ENCODE data around the gene RPL27A. TPM values are rescaled to one million over a fixed set of nuclear protein-coding genes. Genes with fewer than 3 reads are reported as not detected.

RPL27A gene
- total RNA-seq, 2 donors from 2014 or later: 1,114 to 1,791 TPM

- Mint-ChIP-seq H3K36me3 (ENCODE audit: low read depth) (peaks cover 78% of the 10 kb centered on the region), H3K4me1 (peaks cover 26% of the 10 kb centered on the region), H3K4me3 (no peak overlapping the region), H3K9me3 (no peaks in the 10 kb centered on the region), H3K27me3 (ENCODE audit: insufficient read depth) (no peaks in the 10 kb centered on the region), H3K27ac (peak overlapping the region; percentile 16)
- no peak for TF ChIP-seq CTCF (conservative IDR thresholded peaks at IDR 0.05)
- Histone ChIP-seq H3K27ac (ENCODE audit: low read depth, low read length) (no peak overlapping the region), H3K36me3 (ENCODE audit: control insufficient read depth, insufficient read depth, low read length) (peaks cover 92% of the 10 kb centered on the region), H3K4me3 (ENCODE audit: low read length) (no peak overlapping the region), H3K27me3 (ENCODE audit: control insufficient read depth, insufficient read depth, low read length, poor library complexity, severe bottlenecking) (no peaks in the 10 kb centered on the region), H3K9me3 (ENCODE audit: control insufficient read depth, low read length) (no peaks in the 10 kb centered on the region), H3K4me1 (ENCODE audit: control insufficient read depth, insufficient read depth, low read length) (peaks cover 3% of the 10 kb centered on the region), H3K9ac (ENCODE audit: extremely low read depth, low read length, poor library complexity, severe bottlenecking) (no peak overlapping the region)
- 95 to 100% methylated on average over 6 to 7 of the region's 7 CpGs for WGBS, 2 experiments (ENCODE audit: insufficient coverage in 1 of 2, insufficient read length in 1 of 2)
- peak; percentile 58 for DNase-seq
Measured at GRCh38 chr11:8693555-8693954, 11.0 kb downstream of the RPL27A start.

- peak overlapping the region; percentile 16 for H3K27ac Mint-ChIP-seq
Measured at GRCh38 chr11:8694137-8694536, 11.5 kb downstream of the RPL27A start.

GRCh38 chr11:8697054-8697453 lies 14.5 kb downstream of the RPL27A start:
- H3K4me1 Mint-ChIP-seq: peaks cover 45% of the 10 kb centered on the region

More at GRCh38 chr11:8694137-8694536, 11.5 kb downstream of the RPL27A start:
- Mint-ChIP-seq H3K4me3 (no peak overlapping the region), H3K27me3 (ENCODE audit: insufficient read depth) (no peaks in the 10 kb centered on the region), H3K4me1 (peaks cover 30% of the 10 kb centered on the region), H3K9me3 (no peaks in the 10 kb centered on the region), H3K36me3 (ENCODE audit: low read depth) (peaks cover 81% of the 10 kb centered on the region)
- DNase-seq: peak; percentile 49
- no peak for TF ChIP-seq CTCF (conservative IDR thresholded peaks at IDR 0.05)
- Histone ChIP-seq H3K27ac (ENCODE audit: low read depth, low read length) (no peak overlapping the region), H3K36me3 (ENCODE audit: control insufficient read depth, insufficient read depth, low read length) (peaks cover 97% of the 10 kb centered on the region), H3K4me3 (ENCODE audit: low read length) (no peak overlapping the region), H3K27me3 (ENCODE audit: control insufficient read depth, insufficient read depth, low read length, poor library complexity, severe bottlenecking) (no peaks in the 10 kb centered on the region), H3K4me1 (ENCODE audit: control insufficient read depth, insufficient read depth, low read length) (peaks cover 8% of the 10 kb centered on the region), H3K9me3 (ENCODE audit: control insufficient read depth, low read length) (no peaks in the 10 kb centered on the region), H3K9ac (ENCODE audit: extremely low read depth, low read length, poor library complexity, severe bottlenecking) (no peak overlapping the region)
- 92 to 94% methylated on average over 4 to 5 of the region's 5 CpGs for WGBS, 2 experiments (ENCODE audit: insufficient coverage in 1 of 2, insufficient read length in 1 of 2)

More at GRCh38 chr11:8697054-8697453, 14.5 kb downstream of the RPL27A start:
- H3K4me1 ChIP-seq (ENCODE audit: control insufficient read depth, insufficient read depth, low read length): peaks cover 20% of the 10 kb centered on the region
- peak overlapping the region; percentile 9 for H3K27ac Mint-ChIP-seq
- H3K9me3 ChIP-seq (ENCODE audit: control insufficient read depth, low read length): no peaks in the 10 kb centered on the region
- H3K27me3 Mint-ChIP-seq (ENCODE audit: insufficient read depth): no peaks in the 10 kb centered on the region
- DNase-seq: peak; percentile 17
- no peak overlapping the region for H3K4me3 ChIP-seq (ENCODE audit: low read length)
- H3K9ac ChIP-seq (ENCODE audit: extremely low read depth, low read length, poor library complexity, severe bottlenecking): no peak overlapping the region
- H3K36me3 Mint-ChIP-seq (ENCODE audit: low read depth): peaks cover 73% of the 10 kb centered on the region
- peaks cover 93% of the 10 kb centered on the region for H3K36me3 ChIP-seq (ENCODE audit: control insufficient read depth, insufficient read depth, low read length)
- H3K4me3 Mint-ChIP-seq: no peak overlapping the region
- 96 to 100% methylated on average over 3 of the region's 3 CpGs for WGBS, 2 experiments (ENCODE audit: insufficient coverage in 1 of 2, insufficient read length in 1 of 2)
- no peaks in the 10 kb centered on the region for H3K27me3 ChIP-seq (ENCODE audit: control insufficient read depth, insufficient read depth, low read length, poor library complexity, severe bottlenecking)
- H3K27ac ChIP-seq (ENCODE audit: low read depth, low read length): no peak overlapping the region
- no peaks in the 10 kb centered on the region for H3K9me3 Mint-ChIP-seq
- no peak for TF ChIP-seq CTCF (conservative IDR thresholded peaks at IDR 0.05)

All from endodermal cell (in vitro differentiated cells).